Stimulated activated CD8-positive, alpha-beta memory T cell treated with anti-CD3 and anti-CD28 coated beads, Interleukin-4, amount 100 ng/mL, for 1 hour (primary cell): ENCODE results near the gene TIMM50.
"Not testable (repeated sequence)": the region's sequence is repeated elsewhere in the genome, so short reads cannot be mapped to it uniquely, and the experiment has no call there.

Experiments used
- DNase-seq, 2 donors: peaks; one replicate each; pipeline ENCODE4 v3.0.0-alpha.2; 2020; ENCODE audit warnings: low read depth in 2 of 2, low spot score in 1 of 2

TIMM50 gene

GRCh38 chr19:39480337-39481228 lies at the start of gene TIMM50:
Gene TIMM50 (plus strand): TSS chr19:39480838. CDS start chr19:39480854, 16 bp downstream.
- peak; percentile 90 to 95 for DNase-seq

GRCh38 chr19:39432677-39433025 lies 48.0 kb upstream of the TIMM50 start:
- no peak for DNase-seq

- no peak for DNase-seq
Observed at GRCh38 chr19:39433480-39434079, 47.1 kb upstream of the TIMM50 start.

GRCh38 chr19:39434123-39435076 lies 46.2 kb upstream of the TIMM50 start:
- DNase-seq = no peak

GRCh38 chr19:39435499-39436349 lies 44.9 kb upstream of the TIMM50 start, which contains the start of gene RPS16:
Gene RPS16 (minus strand): TSS chr19:39435949. CDS start chr19:39435895, 54 bp downstream.
- peak; percentile 99 for DNase-seq

GRCh38 chr19:39436350-39436716 lies 44.3 kb upstream of the TIMM50 start:
- no peak for DNase-seq

- DNase-seq = no peak
Observed at GRCh38 chr19:39438270-39438934, 42.2 kb upstream of the TIMM50 start.

GRCh38 chr19:39444598-39445195 lies 35.9 kb upstream of the TIMM50 start:
- no peak for DNase-seq

GRCh38 chr19:39445196-39446111 lies 35.2 kb upstream of the TIMM50 start, which contains the start of gene SUPT5H:
Gene SUPT5H (plus strand): TSS chr19:39445582. CDS start chr19:39445891, 309 bp downstream.
- peak; percentile 84 to 94 for DNase-seq

- no peak for DNase-seq
Observed at GRCh38 chr19:39446365-39447084, 34.1 kb upstream of the TIMM50 start.

- DNase-seq = no peak
Observed at GRCh38 chr19:39448271-39448670, 32.4 kb upstream of the TIMM50 start.

GRCh38 chr19:39449116-39449797 lies 31.4 kb upstream of the TIMM50 start:
- no peak for DNase-seq

GRCh38 chr19:39451257-39451656 lies 29.4 kb upstream of the TIMM50 start:
- not testable (repeated sequence) for DNase-seq

GRCh38 chr19:39463403-39463802 lies 17.2 kb upstream of the TIMM50 start:
- no peak for DNase-seq

GRCh38 chr19:39465956-39466747 lies 14.5 kb upstream of the TIMM50 start:
- DNase-seq = no peak

- no peak for DNase-seq
Observed at GRCh38 chr19:39467941-39468340, 12.7 kb upstream of the TIMM50 start.
